CD4-positive, alpha-beta T cell (primary cell): ENCODE results near the gene RHOC. TPM values are rescaled to one million over a fixed set of nuclear protein-coding genes. Genes with fewer than 3 reads are reported as not detected.

Source experiments
- ATAC-seq: fragments of 200-7000 bp; cut with Tn5 transposase; one replicate; pipeline ENCODE4 v1.10.0; 2022; ENCODE audit warnings: mild to moderate bottlenecking; ENCODE audit not compliant: poor library complexity
- CTCF ChIA-PET: fragments of 350-600 bp; sonication (Branson Sonifier 250); formaldehyde crosslinking; loops from one replicate; lab custom pipeline; 2021; ENCODE audit warnings: antibody characterized with exemption, inconsistent platforms; lab: Charles Lee
- POLR2A ChIA-PET: fragments of 350-600 bp; sonication (Branson Sonifier 250); formaldehyde crosslinking; loops from one replicate; lab custom pipeline; 2021; ENCODE audit warnings: antibody characterized with exemption, inconsistent platforms; lab: Charles Lee
- DNase-seq, 14 experiments: peaks; one replicate each; pipeline ENCODE4 v3.0.0-alpha.2; 2013 to 2020; ENCODE audit warnings: mixed read lengths in 2 of 14
- H3K27ac ChIP-seq, 2 donors: one replicate each; pipeline versions ENCODE4 v1.5.1 to v1.7.0; 2013; ENCODE audit warnings: low read length in 2 of 2, low read depth in 1 of 2, mild to moderate bottlenecking in 1 of 2
- H3K27me3 ChIP-seq, 2 experiments: 1 replicate in 1 of 2; 2 replicates in 1 of 2; pipeline versions ENCODE4 v1.6.1 to v1.7.0; 2013; ENCODE audit warnings: low read length in 2 of 2, control low read depth in 1 of 2, mild to moderate bottlenecking in 1 of 2, moderate library complexity in 1 of 2; ENCODE audit not compliant: insufficient read depth in 2 of 2, control insufficient read depth in 1 of 2
- H3K36me3 ChIP-seq: one replicate; pipeline ENCODE4 v1.6.1; 2013; ENCODE audit warnings: low read length, control low read depth; ENCODE audit not compliant: insufficient read depth
- H3K4me1 ChIP-seq: one replicate; pipeline ENCODE4 v1.6.1; 2013; ENCODE audit warnings: low read length, control low read depth; ENCODE audit not compliant: insufficient read depth
- H3K4me3 ChIP-seq: one replicate; pipeline ENCODE4 v1.5.1; 2013; ENCODE audit warnings: mild to moderate bottlenecking, low read length, moderate library complexity
- H3K9me3 ChIP-seq, 2 experiments: 1 replicate in 1 of 2; 2 replicates in 1 of 2; pipeline versions ENCODE4 v1.6.1 to v1.7.0; 2013; ENCODE audit warnings: low read length in 2 of 2, mild to moderate bottlenecking in 2 of 2, control low read depth in 1 of 2, moderate library complexity in 1 of 2; ENCODE audit not compliant: control insufficient read depth in 1 of 2, insufficient read depth in 1 of 2
- H3K27ac Mint-ChIP-seq: one replicate; pipeline ENCODE4 v1.8.0; 2020; ENCODE audit warnings: mixed read lengths
- H3K27me3 Mint-ChIP-seq: one replicate; pipeline ENCODE4 v1.8.0; 2021; ENCODE audit warnings: mixed read lengths
- H3K36me3 Mint-ChIP-seq: one replicate; pipeline ENCODE4 v1.8.0; 2021; ENCODE audit warnings: low read depth, mixed read lengths
- H3K4me1 Mint-ChIP-seq: one replicate; pipeline ENCODE4 v1.8.0; 2021; ENCODE audit warnings: low read depth, mixed read lengths
- H3K4me3 Mint-ChIP-seq: one replicate; pipeline ENCODE4 v1.8.0; 2020; ENCODE audit warnings: mild to moderate bottlenecking, mixed read lengths
- H3K9me3 Mint-ChIP-seq: one replicate; pipeline ENCODE4 v1.8.0; 2020; ENCODE audit warnings: mixed read lengths
- intact Hi-C, 2 experiments: fragments of 100-400 bp; cut with DNase I in 1 of 2; cut with micrococcal nuclease in 1 of 2; formaldehyde crosslinking; loops; one replicate each; pipeline versions ENCODE4 v1.15.1 to v1.9.0; 2023 to 2025; cut with DNase I, micrococcal nuclease
- polyA plus RNA-seq, 2 donors: library from polyadenylated mRNA; unstranded; fragments of 120-200 nt; gene quantifications; one replicate each; pipeline ENCODE4 v1.2.1, GENCODE V29; 2013
- total RNA-seq, 174 experiments: library from RNA in 2 of 174; stranded (reverse) in 2 of 174; gene quantifications; one replicate each; pipeline ENCODE4 v1.2.3 and lab custom pipeline; 2021 to 2026
- TF ChIP-seq, protein P1 (sequence below): fragments of 200-600 bp; IDR thresholded peaks from one replicate; pipeline ENCODE4 v1.8.0; 2022; ENCODE audit warnings: antibody characterized with exemption, mild to moderate bottlenecking

Gene RHOC
- 10 to 100 TPM; 11.9 to 12.7 TPM for total RNA-seq
- polyA plus RNA-seq (2013, experiment 1 of 2): 44.5 TPM
- polyA plus RNA-seq (2013, experiment 2 of 2): 47.0 TPM
- total RNA-seq (lab: John Stamatoyannopoulos, UW): 0.95 to 17.6 (median 4.0) reads per million in 172 experiments

DNA sequence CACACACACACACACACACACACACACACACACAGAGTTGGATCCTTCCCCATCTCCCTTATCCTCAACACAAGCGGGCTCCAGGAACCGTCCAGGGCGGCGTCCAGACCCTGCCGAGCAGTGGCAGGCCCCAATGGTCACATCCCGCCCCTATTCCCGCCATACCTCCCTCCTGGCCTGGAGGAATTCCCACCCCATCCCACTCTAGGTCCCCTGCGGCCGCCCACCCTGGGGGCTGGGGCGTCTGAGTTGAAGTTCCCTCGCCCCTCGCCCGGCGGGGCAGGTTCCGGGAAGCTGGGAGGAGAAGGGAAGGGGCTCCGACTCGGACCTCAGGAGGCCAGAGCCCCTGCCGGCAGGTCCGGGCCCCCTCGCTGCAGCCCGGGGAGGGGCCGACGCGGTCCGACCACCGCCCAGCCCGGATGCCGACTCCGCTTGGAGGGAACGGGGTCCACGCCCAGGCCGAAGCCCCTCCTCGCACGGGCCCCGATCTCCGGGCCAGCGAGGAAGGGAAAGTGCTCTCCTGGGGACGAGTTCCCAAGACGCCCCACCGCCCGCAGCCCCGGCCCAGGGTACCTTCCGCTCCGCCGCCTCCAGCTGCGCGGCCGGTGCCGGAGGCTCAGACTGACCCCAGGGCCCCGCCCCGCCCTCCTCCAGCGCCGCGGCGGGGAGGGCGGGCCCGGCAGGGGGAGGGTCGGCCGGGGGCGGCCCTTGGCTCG lies at the start of gene RHOC:
TSS of gene RHOC (minus strand) at position 623 of the 716 bp plus-strand sequence. CDS start 3,328 bp downstream, outside the sequence.
- H3K27me3 Mint-ChIP-seq: no peaks in the 10 kb centered on the region
- peak within 1 kb of the TSS in 1 of 2 donors; percentile 60 for H3K27ac ChIP-seq
- peak in 5 of 14 experiments; percentile 26 to 64 (median 50) for DNase-seq
- TF ChIP-seq, protein P1, sequence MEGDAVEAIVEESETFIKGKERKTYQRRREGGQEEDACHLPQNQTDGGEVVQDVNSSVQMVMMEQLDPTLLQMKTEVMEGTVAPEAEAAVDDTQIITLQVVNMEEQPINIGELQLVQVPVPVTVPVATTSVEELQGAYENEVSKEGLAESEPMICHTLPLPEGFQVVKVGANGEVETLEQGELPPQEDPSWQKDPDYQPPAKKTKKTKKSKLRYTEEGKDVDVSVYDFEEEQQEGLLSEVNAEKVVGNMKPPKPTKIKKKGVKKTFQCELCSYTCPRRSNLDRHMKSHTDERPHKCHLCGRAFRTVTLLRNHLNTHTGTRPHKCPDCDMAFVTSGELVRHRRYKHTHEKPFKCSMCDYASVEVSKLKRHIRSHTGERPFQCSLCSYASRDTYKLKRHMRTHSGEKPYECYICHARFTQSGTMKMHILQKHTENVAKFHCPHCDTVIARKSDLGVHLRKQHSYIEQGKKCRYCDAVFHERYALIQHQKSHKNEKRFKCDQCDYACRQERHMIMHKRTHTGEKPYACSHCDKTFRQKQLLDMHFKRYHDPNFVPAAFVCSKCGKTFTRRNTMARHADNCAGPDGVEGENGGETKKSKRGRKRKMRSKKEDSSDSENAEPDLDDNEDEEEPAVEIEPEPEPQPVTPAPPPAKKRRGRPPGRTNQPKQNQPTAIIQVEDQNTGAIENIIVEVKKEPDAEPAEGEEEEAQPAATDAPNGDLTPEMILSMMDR: no peak
- no peaks in the 10 kb centered on the region for H3K36me3 Mint-ChIP-seq
- no peaks in the 10 kb centered on the region for H3K9me3 ChIP-seq
- peak within 1 kb of the TSS; percentile 80 for H3K4me3 Mint-ChIP-seq
- H3K4me3 ChIP-seq: peak within 1 kb of the TSS; percentile 60
- no peaks in the 10 kb centered on the region for H3K27me3 ChIP-seq
- peak within 1 kb of the TSS; percentile 59 for H3K27ac Mint-ChIP-seq
- POLR2A ChIA-PET: interaction anchor here (0.8 to 3.3 kb wide), 3 partner anchors 9 to 204 kb away, joined by 3 to 13 read pairs (median 5); partner anchors contain the start of genes MOV10 and PPM1J
- peaks cover 38% of the 10 kb centered on the region for H3K4me1 ChIP-seq
- no peaks in the 10 kb centered on the region for H3K36me3 ChIP-seq
- ATAC-seq: peak; percentile 30
- peaks cover 54% of the 10 kb centered on the region for H3K4me1 Mint-ChIP-seq
- CTCF ChIA-PET: interaction anchor here (1.9 to 2.3 kb wide), 2 partner anchors 12 to 205 kb away, joined by 4 to 13 read pairs; a partner anchor contains a TSS
- intact Hi-C loops: loop anchor here (1.0 to 5.0 kb wide), 3 partner anchors 88 to 315 kb away; partner anchors contain the start of genes CAPZA1 (in 1 of the 2) and ST7L (in 1 of the 2)
- H3K9me3 Mint-ChIP-seq: no peaks in the 10 kb centered on the region

DNA sequence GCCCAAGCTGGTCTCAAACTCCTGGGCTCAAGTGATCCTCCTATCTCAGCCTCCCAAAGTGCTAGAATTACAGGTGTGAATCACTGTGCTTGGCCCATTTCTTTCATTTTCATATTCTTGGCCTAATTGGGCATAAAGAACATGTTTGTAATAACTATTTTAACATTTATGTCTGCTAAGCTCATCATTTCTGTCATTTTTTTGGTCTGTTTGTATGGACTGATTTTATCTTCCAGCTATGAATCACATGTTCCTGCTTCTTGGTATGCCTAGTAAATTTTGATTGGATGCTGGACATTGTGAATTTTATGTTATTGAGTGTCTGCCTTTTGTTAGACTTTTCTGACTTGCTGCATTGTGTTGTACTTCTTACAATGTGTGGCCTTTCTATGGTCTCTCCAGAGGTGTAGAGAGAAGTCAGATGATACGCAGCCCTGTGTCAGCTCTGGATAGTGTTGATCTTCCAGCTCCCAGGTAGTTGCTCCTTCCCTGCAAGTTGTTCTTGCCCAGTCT lies 47.2 kb upstream of the RHOC start:
- Histone ChIP-seq H3K27ac (no peak overlapping the region), H3K36me3 (no peaks in the 10 kb centered on the region), H3K4me1 (no peaks in the 10 kb centered on the region), H3K9me3 (peaks cover 0 to 7% of the 10 kb centered on the region in 2 experiments), H3K27me3 (peaks cover 3 to 13% of the 10 kb centered on the region in 2 experiments), H3K4me3 (no peak overlapping the region)
- DNase-seq (no peak), ATAC-seq (no peak)
- ChIA-PET POLR2A (interaction anchor here (0.8 kb wide), 1 partner anchor 1547 kb away, joined by 4 read pairs; no protein-coding TSS in a partner anchor), CTCF (no interaction called here)
- peaks cover 6% of the 10 kb centered on the region for H3K9me3 Mint-ChIP-seq
- no peak overlapping the region for H3K27ac Mint-ChIP-seq
- H3K27me3 Mint-ChIP-seq: peaks cover 72% of the 10 kb centered on the region
- intact Hi-C loops: no loop called here
- H3K4me3 Mint-ChIP-seq: no peak overlapping the region
- TF ChIP-seq, protein P1: no peak
- no peaks in the 10 kb centered on the region for H3K36me3 Mint-ChIP-seq
- no peaks in the 10 kb centered on the region for H3K4me1 Mint-ChIP-seq

DNA sequence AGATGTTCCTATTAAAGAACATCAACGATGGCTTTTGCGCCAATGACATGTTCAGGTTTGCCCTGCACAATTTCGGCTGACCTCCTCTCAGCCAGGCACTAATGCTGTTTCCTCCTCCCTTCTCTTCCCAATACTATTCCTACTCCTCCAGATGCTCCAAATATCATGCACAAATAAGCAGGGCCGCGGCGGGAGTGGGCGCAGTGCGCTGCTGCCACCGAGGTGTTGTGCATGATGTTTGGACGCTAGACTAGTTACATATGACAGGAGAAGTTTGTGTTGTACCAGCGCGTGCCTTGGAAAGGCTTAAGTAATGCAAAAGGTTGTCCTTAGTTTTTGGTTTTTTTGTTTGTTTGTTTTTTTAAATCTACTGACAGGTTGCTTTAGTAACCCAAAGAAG lies 41.5 kb upstream of the RHOC start:
- no peaks in the 10 kb centered on the region for H3K36me3 Mint-ChIP-seq
- Histone ChIP-seq H3K36me3 (no peaks in the 10 kb centered on the region), H3K4me3 (no peak overlapping the region), H3K9me3 (peaks cover 0 to 27% of the 10 kb centered on the region in 2 experiments), H3K27ac (no peak overlapping the region), H3K27me3 (peaks cover 14 to 29% of the 10 kb centered on the region in 2 experiments), H3K4me1 (peaks cover 10% of the 10 kb centered on the region)
- ChIA-PET CTCF (no interaction called here), POLR2A (no interaction called here)
- no peak overlapping the region for H3K27ac Mint-ChIP-seq
- no peak overlapping the region for H3K4me3 Mint-ChIP-seq
- intact Hi-C loops: no loop called here
- H3K4me1 Mint-ChIP-seq: peaks cover 6% of the 10 kb centered on the region
- DNase-seq: no peak
- TF ChIP-seq, protein P1: no peak
- peaks cover 2% of the 10 kb centered on the region for H3K9me3 Mint-ChIP-seq
- H3K27me3 Mint-ChIP-seq: peaks cover 66% of the 10 kb centered on the region
- no peak for ATAC-seq
